Adrenal gland (tissue), 5 donors: ENCODE data around the gene MRPL50.

Source experiments
- CTCF ChIP-seq, 6 experiments: fragments of 450-650 bp in 4 of 6; fragments of 200-600 bp in 2 of 6; sonication (generic) in 1 of 6; IDR thresholded peaks; 1 replicate in 5 of 6; 2 replicates in 1 of 6; pipeline versions ENCODE4 v1.5.1 to v1.8.0; 2016 to 2021; ENCODE audit warnings: antibody characterized with exemption in 6 of 6, mild to moderate bottlenecking in 2 of 6, moderate library complexity in 1 of 6
- POLR2A ChIP-seq, 2 donors: fragments of 450-650 bp; IDR thresholded peaks; one replicate each; pipeline ENCODE4 v1.6.1; 2017; ENCODE audit warnings: antibody characterized with exemption in 2 of 2, mild to moderate bottlenecking in 2 of 2, moderate library complexity in 1 of 2
- donor health status: DM: no; HTN: no; CAD: no.

DNA sequence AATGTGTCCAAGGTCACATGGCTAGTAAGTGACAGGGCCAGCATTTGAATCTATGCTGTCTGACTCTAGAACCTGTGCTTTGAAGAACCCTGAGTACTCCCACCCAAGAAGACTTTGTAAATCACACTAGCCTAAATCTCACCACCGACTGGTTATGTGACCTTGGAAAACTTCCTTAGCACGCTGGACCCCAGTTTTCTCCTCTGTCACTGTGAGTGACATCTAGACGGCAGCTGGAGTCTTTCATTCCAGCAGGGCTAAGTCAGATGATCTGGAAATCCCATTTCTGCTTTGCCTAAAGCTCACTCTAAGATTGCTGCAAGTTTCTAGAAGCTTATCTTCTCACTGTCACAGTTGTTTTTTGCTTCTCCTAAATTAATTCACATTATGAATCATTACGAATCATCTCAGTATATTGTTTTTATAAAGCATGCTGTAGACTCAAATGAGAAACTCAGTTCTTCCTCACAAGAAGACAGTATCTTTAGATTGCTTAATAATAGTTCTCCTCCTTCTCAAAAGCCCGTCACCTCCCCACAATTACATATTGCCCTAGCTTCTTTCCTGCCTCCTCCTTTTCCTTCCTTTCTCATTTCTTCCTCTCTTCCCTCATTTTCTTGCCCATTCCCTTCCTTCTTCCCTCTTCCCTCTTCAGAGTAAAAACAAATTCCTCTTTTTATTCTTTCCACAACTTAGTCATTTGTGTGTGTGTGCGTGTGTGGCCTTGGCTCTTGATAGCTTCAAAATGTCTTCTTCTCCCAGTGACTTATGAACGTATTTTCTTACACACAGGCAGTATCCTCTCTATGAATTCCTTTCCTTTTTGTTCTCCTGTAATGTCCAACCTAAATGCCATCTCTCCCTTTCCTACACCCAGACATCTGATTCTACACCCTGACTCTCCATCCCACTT is 20.4 kb upstream of the MRPL50 start:
- TF ChIP-seq CTCF (IDR thresholded peaks at IDR 0.05) = no peak
- no peak for TF ChIP-seq POLR2A (IDR thresholded peaks at IDR 0.05)
